HG02642 (cell line): ENCODE measurements around the gene NSUN4.

Source experiments
- ATAC-seq: cut with Tn5 transposase; IDR thresholded peaks from one replicate; pipeline ENCODE4 v1.9.1; 2021; ENCODE audit warnings: mild to moderate bottlenecking; ENCODE audit not compliant: unreplicated experiment, poor library complexity

The NSUN4 gene

DNA sequence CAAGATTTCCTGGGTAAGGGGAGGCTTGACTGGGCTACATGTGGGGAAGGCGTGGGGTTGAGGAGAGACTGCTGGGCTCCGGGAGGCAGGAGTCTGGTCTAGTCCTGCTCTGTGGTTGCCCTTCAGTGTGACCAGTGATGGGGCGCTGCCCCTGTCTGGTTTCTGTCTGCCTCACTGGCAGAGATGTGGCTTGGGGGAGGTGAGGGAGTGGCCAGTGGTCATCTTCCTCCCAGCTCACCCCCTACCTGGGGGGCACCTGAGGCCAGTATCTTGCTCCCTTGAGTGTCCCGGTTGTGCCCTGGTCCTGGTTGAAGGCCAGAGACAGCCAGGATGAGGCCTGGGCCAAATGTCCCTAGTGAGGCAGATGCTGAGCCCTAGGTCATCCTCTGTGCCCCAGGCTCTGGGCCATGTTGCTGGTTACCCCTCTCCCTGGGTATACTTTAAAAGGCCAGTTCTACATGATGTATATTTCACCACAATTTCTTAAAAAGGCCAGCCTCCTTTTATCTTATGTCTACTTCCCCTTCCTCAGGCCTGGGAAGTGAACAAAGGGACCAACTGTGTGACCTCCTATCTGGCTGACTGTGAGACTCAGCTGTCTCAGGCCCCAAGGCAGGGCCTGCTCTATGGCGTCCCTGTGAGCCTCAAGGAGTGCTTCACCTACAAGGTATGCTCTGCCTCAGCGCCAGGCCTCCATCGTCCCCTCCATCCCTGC, 64.0 kb downstream of the NSUN4 start:
- ATAC-seq, result no peak

DNA sequence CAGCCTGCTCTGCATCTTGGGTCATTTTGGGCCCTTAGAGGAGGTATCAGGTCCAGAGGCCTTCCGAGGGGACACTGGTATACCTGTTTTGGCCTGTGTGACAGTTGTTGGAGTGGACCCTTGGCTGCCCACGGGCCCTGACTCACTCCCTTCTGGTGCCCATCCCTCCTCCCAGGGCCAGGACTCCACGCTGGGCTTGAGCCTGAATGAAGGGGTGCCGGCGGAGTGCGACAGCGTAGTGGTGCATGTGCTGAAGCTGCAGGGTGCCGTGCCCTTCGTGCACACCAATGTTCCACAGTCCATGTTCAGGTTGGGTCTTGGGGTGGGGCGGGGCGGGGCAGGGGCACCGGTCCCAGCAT, 64.6 kb downstream of the NSUN4 start:
- ATAC-seq, result no peak

DNA sequence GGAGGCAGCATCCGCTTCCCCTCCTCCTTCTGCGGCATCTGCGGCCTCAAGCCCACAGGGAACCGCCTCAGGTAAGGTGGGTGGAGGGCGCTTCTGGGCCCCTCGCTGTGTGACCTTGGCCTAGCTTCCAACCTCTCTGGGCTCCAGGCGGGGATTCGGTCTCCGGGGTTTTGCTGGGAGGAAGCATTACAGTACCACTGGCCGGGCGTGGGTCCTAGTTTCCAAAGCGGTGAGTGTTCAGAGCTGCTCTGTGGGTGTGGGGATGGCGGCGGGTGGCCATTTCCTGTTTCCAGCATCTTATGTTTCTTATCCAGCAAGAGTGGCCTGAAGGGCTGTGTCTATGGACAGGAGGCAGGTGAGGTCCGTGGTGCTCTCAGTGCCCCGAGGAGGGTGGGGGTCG, 65.1 kb downstream of the NSUN4 start:
- ATAC-seq, result no peak

DNA sequence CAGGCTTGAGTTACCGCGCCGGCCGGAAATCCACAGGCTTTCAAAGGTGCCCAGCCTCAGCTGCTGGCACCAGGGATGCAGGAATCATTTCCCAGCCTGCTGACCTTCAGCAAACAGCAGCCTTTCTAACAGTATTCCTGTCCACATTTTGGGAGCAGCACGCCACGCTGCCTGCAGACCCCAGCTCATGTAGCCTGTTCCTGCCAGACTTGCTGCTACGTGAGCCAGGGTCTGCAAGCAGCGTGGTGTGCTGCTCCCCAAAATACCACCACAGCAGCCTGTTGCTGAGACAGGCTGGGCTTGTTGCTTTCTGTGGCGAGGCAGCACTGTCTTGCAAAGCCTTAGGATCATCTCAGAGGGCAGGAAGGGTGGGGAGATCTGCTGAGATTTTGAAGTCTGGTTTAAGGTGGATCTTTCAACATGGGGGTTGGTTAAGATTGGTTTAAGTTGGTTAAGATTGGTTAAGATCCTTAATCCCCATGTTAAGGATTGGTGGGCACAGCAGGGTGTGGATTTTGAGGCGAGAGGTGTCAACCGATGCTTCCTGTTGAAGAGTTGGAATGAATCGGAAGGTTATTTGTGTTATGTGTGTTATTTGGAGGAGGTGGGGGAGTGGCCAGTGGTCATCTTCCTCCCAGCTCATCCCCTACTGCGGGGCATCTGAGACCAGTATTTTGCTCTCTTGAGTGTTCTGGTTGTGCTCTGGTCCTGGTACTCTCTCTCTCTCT, 66.4 kb downstream of the NSUN4 start:
- ATAC-seq, result no peak

DNA sequence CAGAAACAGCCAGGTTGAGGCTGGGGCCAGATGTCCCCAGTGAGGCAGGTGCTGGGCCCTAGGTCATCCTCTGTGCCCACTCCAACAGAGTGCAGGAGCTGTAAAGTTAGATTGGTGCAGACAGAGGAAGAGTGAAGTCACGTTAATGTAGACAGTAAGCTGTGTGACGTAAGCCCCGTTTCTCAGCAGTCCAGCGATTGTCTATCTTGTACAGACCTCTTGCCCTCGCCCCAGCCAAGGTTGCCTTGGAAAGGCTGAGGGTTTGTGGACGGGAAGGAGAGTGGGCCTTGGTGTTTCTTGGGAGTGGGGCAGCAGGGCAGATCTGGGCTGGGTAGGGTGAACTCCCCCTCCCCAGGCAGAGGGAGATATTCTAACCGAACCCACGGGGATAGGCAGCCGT, 67.0 kb downstream of the NSUN4 start:
- no peak for ATAC-seq

DNA sequence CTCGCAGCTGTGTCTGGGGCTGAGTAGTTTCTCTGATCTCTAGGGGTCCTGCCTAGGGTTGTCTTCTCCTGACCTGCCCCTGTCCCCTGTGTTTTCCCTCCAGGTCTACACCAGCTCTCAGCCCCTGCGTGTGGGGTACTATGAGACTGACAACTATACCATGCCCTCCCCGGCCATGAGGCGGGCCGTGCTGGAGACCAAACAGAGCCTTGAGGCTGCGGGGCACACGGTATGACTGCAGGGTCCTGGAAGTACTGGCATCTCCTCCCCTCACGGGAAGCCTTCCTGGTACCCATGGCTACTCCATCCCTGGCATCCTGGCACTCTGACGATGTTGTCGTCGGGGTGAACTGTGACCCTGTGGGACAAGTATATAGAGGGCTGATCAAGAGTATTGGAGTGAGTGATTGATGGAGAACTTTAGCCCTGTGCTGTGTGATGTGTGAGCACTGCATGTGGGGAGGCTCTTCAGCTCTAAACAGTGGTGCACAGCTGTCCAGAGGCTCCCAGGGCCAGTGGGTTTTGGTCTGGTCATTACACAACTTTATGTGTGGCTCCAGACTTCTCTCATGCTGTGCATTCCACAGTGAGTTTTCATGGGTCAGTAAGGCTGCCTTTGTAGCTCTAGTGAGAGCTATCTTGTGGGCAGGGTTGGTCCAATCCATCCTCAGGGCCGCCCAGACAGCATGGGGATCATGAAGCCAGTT, 67.9 kb downstream of the NSUN4 start:
- ATAC-seq, result no peak

DNA sequence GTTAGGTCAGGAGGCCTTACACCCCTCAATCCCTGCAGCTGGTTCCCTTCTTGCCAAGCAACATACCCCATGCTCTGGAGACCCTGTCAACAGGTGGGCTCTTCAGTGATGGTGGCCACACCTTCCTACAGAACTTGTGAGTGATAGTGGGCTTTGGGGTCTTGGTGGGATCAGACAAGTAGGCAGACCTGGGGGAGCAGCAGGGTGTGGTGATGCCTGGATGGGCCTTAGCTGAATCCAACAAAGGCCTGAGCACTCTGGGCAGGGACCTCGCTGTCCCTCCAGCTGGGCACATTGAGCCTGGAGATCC, 68.4 kb downstream of the NSUN4 start:
- ATAC-seq, result no peak

DNA sequence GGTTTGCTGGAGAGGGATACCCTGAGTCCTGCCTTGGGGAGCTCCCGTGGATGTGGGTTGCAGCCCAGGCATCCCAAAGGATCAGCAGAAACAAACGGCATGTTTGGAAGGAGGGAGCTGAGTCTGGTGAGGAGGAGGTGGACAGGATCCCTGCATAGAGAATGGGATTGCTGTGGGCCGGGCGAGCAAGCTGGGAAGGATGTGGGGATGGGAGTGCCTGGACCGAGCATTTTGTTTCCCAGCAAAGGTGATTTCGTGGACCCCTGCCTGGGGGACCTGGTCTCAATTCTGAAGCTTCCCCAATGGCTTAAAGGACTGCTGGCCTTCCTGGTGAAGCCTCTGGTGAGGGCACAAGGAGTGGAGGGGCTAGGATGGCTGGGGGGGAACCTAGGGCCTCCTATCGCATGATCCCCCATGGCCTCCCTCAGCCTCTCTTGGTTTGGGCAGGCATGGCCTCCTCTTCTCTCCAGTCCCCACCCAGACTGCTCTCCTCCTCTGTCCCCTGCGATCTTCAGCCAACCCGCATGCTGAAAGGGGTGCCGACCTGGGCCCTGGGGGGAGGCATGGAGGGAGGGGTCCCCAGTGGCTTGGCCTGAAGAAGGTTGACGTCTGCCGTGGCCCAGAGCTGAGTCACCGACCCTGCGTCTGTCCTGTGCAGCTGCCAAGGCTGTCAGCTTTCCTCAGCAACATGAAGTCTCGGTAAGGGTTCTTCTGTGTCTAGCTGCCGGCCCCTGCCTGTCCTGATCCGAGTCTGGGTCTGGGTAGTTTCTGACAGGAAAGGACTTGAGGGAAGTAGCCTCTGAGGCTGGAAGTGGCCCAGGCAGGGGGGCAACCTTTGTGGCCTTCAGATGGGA, 69.8 kb downstream of the NSUN4 start:
- no peak for ATAC-seq

DNA sequence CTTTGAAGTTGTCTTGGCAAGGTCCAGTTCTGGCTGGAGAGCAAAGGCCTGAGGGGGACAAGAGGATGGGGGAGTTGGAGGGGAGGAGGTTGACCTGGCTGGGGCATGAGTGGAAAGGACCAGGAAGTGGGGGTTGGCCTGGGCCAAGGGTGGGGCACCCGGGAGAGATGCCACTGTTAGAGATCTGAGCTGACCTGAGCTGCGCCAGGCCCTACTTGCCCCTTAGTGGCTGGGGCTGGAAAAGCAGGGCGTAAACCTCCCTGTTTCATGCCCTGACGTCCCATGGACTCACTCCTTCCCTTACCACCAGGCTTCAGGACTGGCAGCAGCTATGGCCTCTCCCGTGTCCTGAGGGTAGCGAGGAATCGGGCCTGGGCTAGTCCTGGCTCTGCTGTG, 70.4 kb downstream of the NSUN4 start:
- no peak for ATAC-seq
